ENCODE results near the gene PITPNC1. TPM values are rescaled to one million over a fixed set of nuclear protein-coding genes. Genes with fewer than 3 reads are reported as not detected.
"Not testable (repeated sequence)": the region's sequence is repeated elsewhere in the genome, so short reads cannot be mapped to it uniquely, and the experiment has no call there.

The PITPNC1 gene
- total RNA-seq, 1 donor from 2014 or later: 23.7 TPM

- H3K4me3 ChIP-seq: no peak overlapping the region
- H3K36me3 ChIP-seq: no peaks in the 10 kb centered on the region
- no peak for ATAC-seq
- no peaks in the 10 kb centered on the region for H3K4me1 ChIP-seq
- no peak for TF ChIP-seq CTCF (IDR thresholded peaks at IDR 0.05)
- H3K27me3 ChIP-seq (ENCODE audit: low read depth): no peaks in the 10 kb centered on the region
- no peaks in the 10 kb centered on the region for H3K9me3 ChIP-seq
- intact Hi-C loops (cut with DNase I): no loop called here
- no peak for DNase-seq
- no peak overlapping the region for H3K27ac ChIP-seq
Observed at GRCh38 chr17:67700037-67700724, 323.1 kb downstream of the PITPNC1 start.

DNA sequence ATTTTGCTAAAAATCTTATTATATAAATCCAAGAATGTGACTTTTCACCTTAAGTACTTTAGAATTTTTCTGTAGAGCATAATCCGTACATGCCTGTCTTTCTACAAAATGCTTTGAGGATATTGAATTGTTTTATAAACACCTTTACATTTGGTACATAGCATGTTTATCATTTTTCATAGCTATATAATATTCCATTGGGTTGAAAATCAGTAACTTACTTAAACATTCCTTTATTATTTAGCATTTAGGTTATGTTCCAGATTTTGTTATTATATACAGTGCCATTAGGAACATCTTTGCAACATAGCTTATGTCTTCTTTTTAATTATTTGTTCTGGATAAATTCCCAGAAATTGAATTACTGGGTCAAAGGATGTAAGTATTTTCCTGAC lies 323.6 kb downstream of the PITPNC1 start:
- Histone ChIP-seq H3K27ac (no peak overlapping the region), H3K27me3 (ENCODE audit: low read depth) (no peaks in the 10 kb centered on the region), H3K9me3 (no peaks in the 10 kb centered on the region), H3K4me3 (no peak overlapping the region), H3K36me3 (no peaks in the 10 kb centered on the region), H3K4me1 (no peaks in the 10 kb centered on the region)
- ATAC-seq (no peak), DNase-seq (no peak)
- intact Hi-C loops (cut with DNase I): no loop called here
- no peak for TF ChIP-seq CTCF (IDR thresholded peaks at IDR 0.05)

DNA sequence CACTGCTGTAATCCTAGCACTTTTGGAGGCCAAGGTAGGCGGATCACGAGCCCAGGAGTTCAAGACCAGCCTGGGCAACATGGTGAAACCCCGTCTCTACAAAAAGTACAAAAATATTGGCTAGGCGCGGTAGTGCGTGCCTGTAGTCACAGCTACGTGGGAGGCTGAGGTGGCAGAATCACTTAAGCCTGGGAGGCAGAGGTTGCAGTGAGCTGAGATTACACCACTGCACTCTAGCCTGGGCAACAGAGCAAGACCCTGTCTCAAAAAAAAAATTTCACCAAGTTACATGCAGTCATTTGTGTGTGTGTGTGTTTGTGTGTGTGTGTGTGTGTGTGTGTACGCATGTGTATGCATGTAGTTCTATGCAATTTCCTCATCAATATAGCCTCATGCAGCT lies 325.8 kb downstream of the PITPNC1 start:
- H3K27me3 ChIP-seq (ENCODE audit: low read depth); H3K36me3 ChIP-seq; DNase-seq; H3K9me3 ChIP-seq; intact Hi-C loops (cut with DNase I); ATAC-seq; H3K4me3 ChIP-seq; H3K27ac ChIP-seq; H3K4me1 ChIP-seq: not testable (repeated sequence)

DNA sequence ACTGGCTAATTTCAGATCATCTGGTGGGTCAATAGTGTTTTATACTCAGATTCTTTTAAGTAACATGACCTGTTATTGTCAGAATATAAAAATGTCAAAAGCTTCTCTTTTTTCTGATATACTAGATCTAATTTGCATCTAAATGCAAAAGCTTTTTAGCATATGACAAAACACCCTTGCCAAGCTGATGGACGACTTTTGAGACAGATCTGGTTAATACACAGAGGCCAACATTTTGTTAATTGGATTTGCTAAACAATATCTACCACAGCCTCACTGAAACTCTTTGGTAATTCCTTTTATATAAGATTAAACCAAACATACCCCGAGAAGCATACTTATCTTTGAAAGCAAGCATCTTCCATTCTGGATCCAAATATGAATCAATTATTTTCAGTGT lies 330.4 kb downstream of the PITPNC1 start:
- no peaks in the 10 kb centered on the region for H3K36me3 ChIP-seq
- no peaks in the 10 kb centered on the region for H3K27me3 ChIP-seq (ENCODE audit: low read depth)
- no peak overlapping the region for H3K4me3 ChIP-seq
- TF ChIP-seq CTCF (IDR thresholded peaks at IDR 0.05): no peak
- intact Hi-C loops (cut with DNase I): no loop called here
- no peaks in the 10 kb centered on the region for H3K9me3 ChIP-seq
- ATAC-seq (no peak), DNase-seq (no peak)
- H3K27ac ChIP-seq: no peak overlapping the region
- no peaks in the 10 kb centered on the region for H3K4me1 ChIP-seq

GRCh38 chr17:67708378-67708777 lies 331.3 kb downstream of the PITPNC1 start:
- intact Hi-C loops (cut with DNase I): no loop called here
- H3K4me3 ChIP-seq: no peak overlapping the region
- no peak for TF ChIP-seq CTCF (IDR thresholded peaks at IDR 0.05)

GRCh38 chr17:67711916-67712315 lies 334.8 kb downstream of the PITPNC1 start:
- intact Hi-C loops (cut with DNase I): no loop called here
- Histone ChIP-seq H3K36me3 (no peaks in the 10 kb centered on the region), H3K27ac (no peak overlapping the region), H3K4me1 (peaks cover 4% of the 10 kb centered on the region), H3K4me3 (no peak overlapping the region), H3K27me3 (ENCODE audit: low read depth) (no peaks in the 10 kb centered on the region), H3K9me3 (no peaks in the 10 kb centered on the region)
- no peak for DNase-seq
- TF ChIP-seq CTCF (IDR thresholded peaks at IDR 0.05): no peak
- no peak for ATAC-seq

More at GRCh38 chr17:67708378-67708777, 331.3 kb downstream of the PITPNC1 start:
- Histone ChIP-seq H3K9me3 (no peaks in the 10 kb centered on the region), H3K27ac (no peak overlapping the region), H3K4me1 (no peaks in the 10 kb centered on the region), H3K36me3 (no peaks in the 10 kb centered on the region), H3K27me3 (ENCODE audit: low read depth) (no peaks in the 10 kb centered on the region)
- DNase-seq: no peak
- ATAC-seq: no peak
